Jurkat, Clone E6-1 (cell line): Measurements from ENCODE around the gene UGT1A8. TPM values are rescaled to one million over a fixed set of nuclear protein-coding genes. Genes with fewer than 3 reads are reported as not detected.
"Not testable (repeated sequence)": the region's sequence is repeated elsewhere in the genome, so short reads cannot be mapped to it uniquely, and the experiment has no call there.

Source experiments
- DNase-seq: peaks from one replicate; pipeline ENCODE4 v3.0.0-alpha.2; 2011; ENCODE audit warnings: low read depth, low spot score
- H3K4me3 ChIP-seq: 2 replicates; pipeline ENCODE4 v1.5.1; 2011; ENCODE audit warnings: mild to moderate bottlenecking, low read length, control low read depth, moderate library complexity
- polyA plus RNA-seq: library from polyadenylated mRNA; unstranded; fragments of >200 nt; gene quantifications from one replicate; pipeline ENCODE4 v1.2.1, GENCODE V29; 2012; ENCODE audit warnings: missing spikeins; ENCODE audit not compliant: insufficient read length, insufficient read depth

UGT1A8 gene
- polyA plus RNA-seq: not detected

- not testable (repeated sequence) for DNase-seq
Observed at GRCh38 chr2:233617476-233617875, at the start of gene UGT1A8. TSS of gene UGT1A8 (plus strand) at chr2:233617633. CDS start at chr2:233617708, 75 bp downstream.

GRCh38 chr2:233571001-233571400 is 46.4 kb upstream of the UGT1A8 start:
- no peak for DNase-seq

More at GRCh38 chr2:233617476-233617875, at the start of gene UGT1A8:
- not testable (repeated sequence) for H3K4me3 ChIP-seq

GRCh38 chr2:233571462-233571861 is 46.0 kb upstream of the UGT1A8 start:
- H3K4me3 ChIP-seq: no peak overlapping the region
- DNase-seq: no peak

More at GRCh38 chr2:233571001-233571400, 46.4 kb upstream of the UGT1A8 start:
- H3K4me3 ChIP-seq: no peak overlapping the region

- no peak overlapping the region for H3K4me3 ChIP-seq
- no peak for DNase-seq
Observed at GRCh38 chr2:233572468-233572867, 45.0 kb upstream of the UGT1A8 start.

GRCh38 chr2:233577341-233577740 is 40.1 kb upstream of the UGT1A8 start:
- not testable (repeated sequence) for H3K4me3 ChIP-seq, DNase-seq

- not testable (repeated sequence) for H3K4me3 ChIP-seq, DNase-seq
Observed at GRCh38 chr2:233583217-233583965, 34.0 kb upstream of the UGT1A8 start.

GRCh38 chr2:233584210-233584609 is 33.2 kb upstream of the UGT1A8 start:
- H3K4me3 ChIP-seq: no peak overlapping the region
- no peak for DNase-seq

GRCh38 chr2:233588400-233588799 is 29.0 kb upstream of the UGT1A8 start:
- H3K4me3 ChIP-seq: no peak overlapping the region
- no peak for DNase-seq

GRCh38 chr2:233592706-233593105 is 24.7 kb upstream of the UGT1A8 start:
- not testable (repeated sequence) for DNase-seq, H3K4me3 ChIP-seq

- no peak for DNase-seq
- H3K4me3 ChIP-seq: no peak overlapping the region
Observed at GRCh38 chr2:233593201-233593600, 24.2 kb upstream of the UGT1A8 start.

GRCh38 chr2:233597522-233597921 is 19.9 kb upstream of the UGT1A8 start:
- H3K4me3 ChIP-seq: no peak overlapping the region
- no peak for DNase-seq

- H3K4me3 ChIP-seq: no peak overlapping the region
- DNase-seq: no peak
Observed at GRCh38 chr2:233598952-233599351, 18.5 kb upstream of the UGT1A8 start.

- H3K4me3 ChIP-seq: no peak overlapping the region
- no peak for DNase-seq
Observed at GRCh38 chr2:233600386-233600785, 17.0 kb upstream of the UGT1A8 start.

GRCh38 chr2:233602076-233602475 is 15.4 kb upstream of the UGT1A8 start:
- H3K4me3 ChIP-seq: no peak overlapping the region
- DNase-seq: no peak

GRCh38 chr2:233603520-233603919 is 13.9 kb upstream of the UGT1A8 start:
- DNase-seq: no peak
- H3K4me3 ChIP-seq: no peak overlapping the region

GRCh38 chr2:233604826-233605225 is 12.6 kb upstream of the UGT1A8 start:
- DNase-seq: no peak
- H3K4me3 ChIP-seq: no peak overlapping the region

GRCh38 chr2:233605680-233606079 is 11.8 kb upstream of the UGT1A8 start:
- DNase-seq: no peak
- no peak overlapping the region for H3K4me3 ChIP-seq

- no peak for DNase-seq
- no peak overlapping the region for H3K4me3 ChIP-seq
Observed at GRCh38 chr2:233611284-233611683, 6.1 kb upstream of the UGT1A8 start.

GRCh38 chr2:233620204-233620603 is 2.8 kb downstream of the UGT1A8 start:
- DNase-seq: no peak
- H3K4me3 ChIP-seq: no peak overlapping the region

GRCh38 chr2:233621863-233622262 is 4.4 kb downstream of the UGT1A8 start:
- not testable (repeated sequence) for DNase-seq, H3K4me3 ChIP-seq
